ENCODE results near the gene CCDC51.

CCDC51 gene

DNA sequence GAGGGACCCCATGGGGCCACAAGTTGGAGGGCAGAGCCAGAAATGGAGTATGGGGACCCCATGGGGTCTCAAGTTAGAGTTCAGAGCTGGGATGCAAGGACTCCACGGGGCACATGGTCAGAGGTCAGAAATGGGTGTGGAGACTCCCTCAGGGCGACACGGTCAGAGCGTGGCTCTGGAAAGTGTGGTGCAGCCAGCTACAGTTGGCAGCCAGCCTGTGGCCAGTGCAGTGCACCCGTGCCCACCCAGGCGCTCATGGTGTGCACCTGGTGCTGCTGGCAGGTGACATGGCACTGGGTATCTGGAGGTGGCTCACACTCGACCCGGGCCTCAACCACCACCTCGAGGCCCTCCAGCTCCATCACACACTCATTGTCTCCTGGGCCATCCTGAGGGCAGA, 21.3 kb downstream of the CCDC51 start:
- no peak for DNase-seq

DNA sequence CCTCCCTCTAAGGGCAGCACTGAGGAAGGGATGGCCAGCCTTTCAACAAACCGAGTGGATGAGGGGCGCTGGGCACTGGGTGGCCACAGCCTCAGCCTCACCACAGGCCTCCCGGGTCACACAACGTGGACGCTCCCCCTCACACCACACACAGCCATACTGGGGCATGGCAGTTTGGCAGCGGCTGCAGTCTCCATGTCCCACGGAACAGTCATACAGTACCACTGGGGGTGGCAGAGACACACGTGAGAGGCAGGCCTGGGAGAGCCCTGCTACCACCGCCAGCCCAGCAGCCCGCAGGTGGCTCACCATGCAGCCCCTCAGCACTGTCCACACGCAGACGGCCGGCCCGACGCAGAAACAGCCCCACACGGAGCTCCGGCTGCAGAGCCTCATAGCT, 21.8 kb downstream of the CCDC51 start:
- no peak for DNase-seq

DNA sequence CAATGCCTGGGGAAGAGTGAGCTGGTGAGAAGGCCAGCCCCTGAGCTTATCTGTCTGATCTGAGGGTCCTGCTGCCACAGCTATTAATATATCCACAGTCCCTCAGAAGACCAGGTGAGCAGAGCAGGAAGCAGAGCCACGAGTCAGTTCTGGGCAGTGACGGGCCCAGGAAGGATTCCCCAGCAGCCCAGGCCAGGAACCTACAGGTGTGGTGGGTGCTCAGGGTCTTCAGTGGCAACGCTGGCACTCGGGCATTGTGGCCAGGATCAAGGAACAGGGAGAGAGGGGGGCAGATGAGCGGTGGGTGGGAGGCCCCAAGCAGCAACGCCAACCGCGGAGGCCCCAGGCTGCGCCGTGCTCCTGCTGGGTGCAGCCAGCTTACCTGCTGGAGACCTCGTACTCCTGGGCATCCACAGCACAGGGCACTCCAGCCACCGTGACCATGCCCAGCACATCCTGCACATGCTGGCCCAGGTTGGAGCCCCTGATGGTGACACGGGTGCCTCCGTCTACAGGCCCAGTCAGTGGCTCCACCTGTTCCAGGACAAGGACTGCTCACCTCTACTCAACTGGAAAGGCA, 22.3 kb downstream of the CCDC51 start:
- DNase-seq: no peak

DNA sequence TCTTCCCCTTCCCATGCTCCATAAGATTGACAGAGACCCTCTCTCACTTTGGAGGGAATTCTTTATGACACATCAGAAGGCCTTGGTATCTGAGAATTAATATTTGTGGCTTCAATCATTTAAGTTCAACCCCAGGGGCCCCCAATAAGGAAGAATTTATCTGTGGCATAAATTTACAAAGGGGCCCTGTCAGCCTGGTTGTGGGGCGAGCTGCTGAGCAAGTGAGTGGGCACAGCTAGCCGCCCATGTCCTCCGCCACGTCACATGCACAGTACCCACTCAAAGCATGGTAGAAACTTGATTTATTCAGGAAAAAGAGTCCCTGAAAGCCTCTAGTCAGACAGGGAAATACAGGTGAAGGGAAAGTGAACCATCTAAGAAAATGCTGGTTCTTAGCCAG, 23.4 kb downstream of the CCDC51 start:
- DNase-seq: no peak

DNA sequence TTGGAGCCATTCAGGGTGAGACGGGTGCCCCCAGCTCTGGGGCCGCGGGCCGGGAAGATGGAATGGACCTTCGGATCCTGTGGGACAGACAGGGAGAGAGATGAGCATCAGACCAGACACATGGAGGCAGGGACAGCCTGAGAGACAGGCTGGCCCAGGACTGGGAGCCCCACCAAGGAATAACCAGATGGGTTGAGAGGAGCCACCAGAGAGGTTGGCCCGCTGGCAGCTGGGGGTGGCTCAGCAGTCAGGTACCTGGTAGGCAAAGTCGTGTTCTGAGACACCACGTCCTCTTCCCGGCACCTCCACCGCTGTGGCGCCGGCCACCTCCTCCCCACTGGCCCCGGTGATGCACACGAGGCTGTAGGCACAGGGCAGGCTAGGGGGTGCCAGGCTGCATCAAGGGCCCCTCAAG, 23.8 kb downstream of the CCDC51 start:
- DNase-seq: no peak

DNA sequence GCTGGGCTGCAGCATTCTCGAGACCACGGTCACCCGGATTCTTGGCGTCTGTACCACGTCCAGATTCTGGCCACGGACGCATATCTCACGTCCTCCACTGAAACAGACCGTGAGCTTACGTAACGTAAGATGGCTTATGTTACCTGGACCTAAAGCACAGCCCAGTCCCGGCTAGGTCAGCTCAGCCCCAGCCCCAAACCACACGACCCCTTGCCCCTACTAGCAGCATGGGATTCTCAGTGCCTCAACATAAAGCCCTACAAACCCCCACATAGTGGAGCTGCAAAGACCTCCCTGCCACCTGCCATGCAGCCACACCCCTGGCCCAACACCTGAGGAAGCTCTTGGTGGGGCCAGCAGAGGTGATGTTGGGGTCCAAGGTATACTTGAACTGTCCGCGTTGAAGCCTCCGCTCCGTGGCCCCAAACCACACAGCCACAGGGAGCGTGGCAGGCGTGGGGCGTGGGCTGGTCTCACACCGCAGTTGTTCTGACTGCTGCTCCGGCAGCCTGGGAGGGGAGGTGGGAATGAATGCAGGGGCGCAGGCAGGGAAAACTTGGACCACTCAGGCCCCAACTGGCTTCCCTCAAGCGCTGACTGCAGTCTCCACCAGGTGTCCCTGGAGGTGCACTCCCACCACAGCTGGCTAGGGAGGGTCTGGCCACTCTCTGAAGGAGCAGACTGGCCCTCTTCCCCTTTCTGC, 24.5 kb downstream of the CCDC51 start:
- no peak for DNase-seq

DNA sequence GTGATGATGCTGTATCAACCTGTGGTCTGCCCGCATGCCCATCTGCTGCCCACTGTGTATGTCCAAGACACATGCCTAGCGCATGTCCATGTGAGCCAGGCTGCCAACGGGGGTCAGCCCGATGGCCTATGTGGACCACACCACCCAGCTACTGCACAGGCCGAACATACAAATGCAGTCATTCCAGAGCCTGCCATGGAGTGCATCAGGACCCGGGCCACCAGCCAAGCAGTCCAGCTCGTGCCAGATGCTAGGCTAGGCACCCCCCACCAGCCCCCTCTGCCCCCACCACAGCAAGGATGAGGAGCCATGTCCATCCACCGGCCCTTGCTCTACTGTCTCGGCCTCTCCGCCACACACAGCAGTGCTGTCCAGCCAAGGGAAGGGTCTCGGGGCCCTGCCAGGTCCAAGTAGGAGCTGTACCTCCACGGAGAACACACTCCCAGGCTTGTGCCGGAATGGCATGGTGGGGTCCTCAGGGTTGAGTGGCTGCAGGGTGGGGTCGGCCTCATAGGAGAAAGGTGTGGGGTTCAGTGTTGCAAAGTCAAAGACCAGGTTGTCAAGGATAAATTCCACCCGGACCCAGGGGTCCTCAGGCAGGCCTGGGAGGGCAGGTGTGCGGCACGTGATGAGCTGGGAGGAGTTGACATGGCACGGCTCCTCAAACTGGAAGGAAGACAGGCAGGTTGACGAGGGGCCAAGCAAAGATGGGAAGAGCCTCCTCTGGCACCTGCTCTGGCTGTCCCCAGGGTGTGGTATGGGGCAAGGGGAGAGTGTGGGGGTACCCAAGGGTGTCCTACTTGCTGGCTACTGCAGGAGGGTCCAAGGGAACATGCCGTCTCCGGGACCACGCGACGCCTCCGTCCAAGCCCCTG, 25.3 kb downstream of the CCDC51 start:
- no peak for DNase-seq

DNA sequence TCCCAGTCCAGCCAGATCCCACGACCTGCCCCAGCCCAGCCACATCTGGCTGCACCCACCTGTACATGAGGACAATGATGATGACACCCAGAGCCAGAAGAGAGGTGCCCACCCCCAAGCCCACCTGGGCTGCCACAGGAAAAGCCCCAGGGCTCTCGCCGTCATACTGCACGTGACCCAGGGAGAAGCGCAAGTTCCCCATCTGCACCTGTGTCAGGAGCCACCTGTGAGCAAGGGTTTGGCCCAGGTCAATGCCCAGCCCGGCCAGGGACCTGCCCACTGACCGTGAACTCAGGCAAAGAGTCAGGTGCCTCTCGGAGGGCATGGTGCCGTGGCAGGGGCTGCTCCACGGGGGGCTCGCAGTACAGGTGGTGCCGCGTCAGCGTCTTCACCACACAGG, 26.3 kb downstream of the CCDC51 start:
- DNase-seq: no peak

DNA sequence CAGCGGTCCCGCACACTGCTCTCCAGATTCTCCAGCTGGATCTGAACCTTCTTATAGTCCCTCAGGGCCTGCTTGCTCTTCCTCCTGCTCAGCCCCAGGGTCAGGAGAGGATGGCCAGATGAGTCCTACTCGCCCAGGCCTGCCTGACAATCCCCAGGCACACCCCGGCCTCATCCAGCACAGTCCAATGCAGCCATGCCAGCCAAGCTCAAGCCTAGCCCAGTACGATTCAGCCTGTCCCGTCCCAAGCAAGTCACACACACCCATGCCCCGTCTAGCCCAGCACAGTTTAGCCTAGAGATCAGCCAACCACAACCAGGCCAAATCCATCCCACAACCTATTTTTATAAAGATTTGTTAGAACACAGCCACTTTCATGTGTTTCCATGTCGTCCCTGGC, 26.8 kb downstream of the CCDC51 start:
- DNase-seq: no peak

DNA sequence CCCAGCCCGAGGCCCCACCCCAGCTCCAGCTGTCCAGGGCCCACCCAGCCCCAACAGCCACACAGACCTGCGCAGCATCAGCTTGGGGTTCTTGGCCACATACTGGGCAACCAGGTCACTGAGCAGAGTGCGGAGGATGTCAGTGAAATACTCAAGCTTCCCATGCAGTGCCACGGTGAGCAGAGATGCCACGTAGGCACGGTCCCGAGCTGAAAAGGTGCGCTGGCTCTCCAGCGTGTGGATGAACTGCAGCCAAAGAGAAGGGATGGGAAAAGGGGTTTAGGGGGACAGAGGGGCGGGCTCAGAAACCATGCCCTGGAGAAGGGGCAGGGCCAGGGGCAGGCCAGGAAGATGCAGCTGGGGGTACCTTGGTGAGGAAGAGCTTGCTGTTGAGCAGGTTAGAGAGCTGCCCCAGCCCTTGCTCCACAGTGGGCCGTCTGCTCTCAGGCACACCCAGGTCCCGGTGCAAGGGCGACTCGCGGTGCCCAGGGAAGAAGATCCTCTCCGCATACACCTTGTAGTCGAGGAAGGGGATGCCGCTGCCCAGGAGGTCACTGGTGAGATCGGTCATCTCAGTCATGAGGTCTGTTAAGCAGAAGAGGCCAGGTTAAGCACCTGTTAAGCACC, 27.4 kb downstream of the CCDC51 start:
- DNase-seq: no peak

DNA sequence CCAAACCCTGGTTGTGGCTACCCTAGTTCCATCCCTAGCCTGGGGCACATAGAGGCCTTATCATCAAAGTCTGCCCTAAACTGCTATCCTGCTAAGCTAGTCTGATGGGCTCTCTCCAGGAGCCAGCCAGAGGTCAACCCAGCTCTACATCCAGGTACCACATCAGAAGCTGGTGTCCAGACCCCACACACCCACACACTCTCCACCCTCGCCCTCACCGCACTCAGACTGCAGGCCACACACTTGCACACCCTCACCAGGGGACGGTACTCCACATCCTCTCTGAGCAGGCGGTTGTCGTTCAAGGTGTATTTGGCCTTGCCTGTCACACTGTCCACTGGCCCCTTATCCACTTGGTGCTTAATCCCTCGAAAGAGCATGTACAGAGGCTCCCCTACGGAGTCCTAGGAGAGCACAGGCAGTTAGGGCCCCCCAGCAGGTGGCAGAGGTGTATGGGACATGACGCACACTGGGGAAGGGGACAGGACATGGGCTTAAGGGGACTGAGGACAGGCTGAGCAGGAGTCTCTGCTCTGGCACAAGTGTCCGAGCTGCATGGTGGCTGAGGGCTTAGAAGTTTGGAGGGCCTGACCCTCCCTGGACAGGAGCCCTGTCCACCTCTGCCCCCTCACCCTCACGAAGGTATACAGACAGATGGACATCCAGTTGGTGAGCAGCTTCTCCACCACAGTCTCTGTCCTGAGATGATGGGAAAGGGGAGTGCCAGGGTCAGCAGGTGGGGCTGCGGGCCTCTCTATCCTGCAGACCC, 28.1 kb downstream of the CCDC51 start:
- DNase-seq: no peak

DNA sequence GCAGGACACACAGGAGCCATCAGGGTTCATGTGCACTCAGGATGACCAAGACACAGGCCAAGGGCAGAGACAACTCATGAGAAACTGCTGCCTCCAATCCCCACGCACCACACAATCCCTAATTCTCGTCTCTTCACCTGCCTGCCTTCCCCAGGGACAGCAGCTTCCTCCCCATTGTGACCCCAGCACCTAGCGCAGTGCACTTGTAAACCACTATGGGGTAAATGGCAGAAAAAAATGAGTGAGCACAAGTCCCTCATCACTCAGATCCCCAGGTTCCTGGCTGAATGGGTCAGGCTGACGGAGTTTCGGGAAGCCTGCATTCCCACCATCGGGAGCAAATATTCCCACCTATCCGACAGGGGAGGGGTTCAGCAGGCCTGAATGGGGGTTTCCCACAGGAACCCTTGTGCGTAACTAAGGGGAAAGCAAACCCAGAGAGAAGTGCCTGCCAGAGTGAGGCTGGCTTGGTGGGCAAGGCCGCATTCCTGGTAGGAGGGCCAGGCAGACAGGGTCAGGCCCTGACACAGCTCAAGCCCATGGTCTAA, 28.8 kb downstream of the CCDC51 start:
- no peak for DNase-seq

DNA sequence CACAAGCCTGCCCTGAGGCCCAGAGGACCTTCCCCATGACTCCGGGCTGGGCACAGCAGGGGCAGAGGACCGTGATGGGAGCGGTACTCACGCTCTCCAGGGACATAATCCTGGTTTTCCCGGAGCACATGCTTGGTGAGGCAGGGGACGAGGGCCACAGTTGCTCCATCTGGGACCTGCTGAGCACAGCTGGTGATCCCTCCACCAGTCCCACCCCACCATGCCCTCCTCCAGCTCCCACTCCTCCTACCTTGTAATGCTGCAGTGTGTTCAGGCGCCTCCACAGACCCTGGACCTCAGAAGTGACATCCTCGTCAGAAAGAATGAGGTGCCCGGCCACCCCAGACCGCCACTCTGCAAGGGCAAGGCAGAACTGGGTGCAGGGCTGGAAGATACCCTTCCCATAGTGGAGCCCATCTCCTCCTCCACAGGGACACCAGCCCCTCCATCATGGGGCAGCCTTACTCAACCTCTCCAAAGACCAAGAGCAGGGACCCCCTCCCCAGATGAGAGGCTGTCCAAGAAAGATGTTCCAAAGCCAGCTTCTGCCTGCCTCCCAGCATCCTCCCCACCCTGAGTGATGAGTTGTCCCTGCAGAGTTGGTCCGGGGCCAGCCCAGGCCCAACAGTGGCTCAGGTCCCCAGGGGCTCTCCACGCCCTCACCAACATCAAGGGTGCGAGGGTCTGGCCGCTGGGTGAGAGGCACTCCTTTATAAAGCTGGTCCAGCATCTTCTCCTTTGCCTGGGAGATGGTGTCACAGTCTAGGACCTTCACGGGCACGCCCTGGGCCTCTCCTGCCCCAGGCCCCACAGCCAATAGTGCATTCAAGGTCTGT, 29.5 kb downstream of the CCDC51 start:
- no peak for DNase-seq

DNA sequence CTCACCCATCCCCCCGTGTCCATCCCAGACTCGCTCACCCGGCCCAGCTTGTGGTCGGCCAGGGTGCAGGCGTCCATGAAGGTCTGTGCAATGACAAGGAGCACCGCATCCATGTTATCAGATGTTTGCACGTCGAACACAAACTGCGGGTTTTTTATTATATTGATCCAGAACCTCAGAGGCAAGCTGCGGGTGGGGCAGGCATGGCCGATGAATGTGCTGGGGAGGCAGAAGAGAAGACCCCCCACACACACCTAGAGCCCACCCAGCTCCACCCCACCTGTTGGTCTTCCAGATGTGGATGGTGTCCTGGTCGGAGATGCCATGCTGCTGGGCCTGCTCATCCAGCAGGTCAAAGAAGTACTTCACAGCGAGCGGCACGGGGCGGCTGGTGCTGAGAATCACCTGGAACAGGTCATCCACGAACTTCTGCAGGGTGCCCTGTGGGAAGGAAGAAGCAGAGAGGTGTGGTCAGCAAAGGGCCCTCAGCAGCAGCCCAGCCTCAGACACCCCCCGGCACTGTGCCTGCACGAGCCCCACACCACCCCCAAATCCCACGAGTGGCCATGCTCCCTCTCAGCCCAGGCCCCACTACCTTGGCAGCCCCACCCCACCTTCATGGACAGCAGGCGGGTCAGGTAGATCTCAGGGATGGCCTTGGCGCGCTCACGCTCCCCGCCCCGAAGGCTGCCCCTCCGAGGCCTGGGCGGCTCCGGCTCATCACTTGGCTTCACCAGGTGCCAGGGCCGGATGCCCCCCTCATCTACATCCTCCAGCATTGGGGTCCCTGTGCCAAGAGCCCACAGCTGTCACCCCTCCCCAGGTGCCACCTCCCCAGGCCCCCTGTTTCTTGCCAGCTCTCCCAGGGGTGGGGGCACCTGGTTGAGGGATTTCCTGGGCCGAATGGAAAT, 30.4 kb downstream of the CCDC51 start:
- DNase-seq: no peak

DNA sequence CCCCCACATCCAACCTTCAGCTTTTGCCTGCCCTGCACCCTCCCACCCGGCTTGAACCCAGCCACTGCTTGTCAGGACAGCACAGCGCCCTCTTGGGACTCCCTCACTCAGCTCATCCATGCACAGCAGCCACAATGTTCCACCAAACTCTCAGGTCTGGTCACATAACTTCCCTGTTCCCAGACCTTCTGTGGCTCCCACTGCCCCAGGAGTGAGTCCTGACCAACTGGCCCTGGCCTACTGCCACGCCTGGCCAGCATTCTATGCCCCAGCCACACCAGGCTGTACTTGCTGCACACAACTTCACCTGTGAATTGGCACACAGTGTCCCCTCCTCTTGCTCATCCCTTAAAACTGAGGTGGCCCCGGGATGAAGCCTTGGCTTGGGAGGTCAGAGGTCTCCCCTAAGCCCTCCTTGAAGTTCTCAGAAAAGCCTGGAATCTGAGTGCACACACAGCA, 31.1 kb downstream of the CCDC51 start:
- no peak for DNase-seq

DNA sequence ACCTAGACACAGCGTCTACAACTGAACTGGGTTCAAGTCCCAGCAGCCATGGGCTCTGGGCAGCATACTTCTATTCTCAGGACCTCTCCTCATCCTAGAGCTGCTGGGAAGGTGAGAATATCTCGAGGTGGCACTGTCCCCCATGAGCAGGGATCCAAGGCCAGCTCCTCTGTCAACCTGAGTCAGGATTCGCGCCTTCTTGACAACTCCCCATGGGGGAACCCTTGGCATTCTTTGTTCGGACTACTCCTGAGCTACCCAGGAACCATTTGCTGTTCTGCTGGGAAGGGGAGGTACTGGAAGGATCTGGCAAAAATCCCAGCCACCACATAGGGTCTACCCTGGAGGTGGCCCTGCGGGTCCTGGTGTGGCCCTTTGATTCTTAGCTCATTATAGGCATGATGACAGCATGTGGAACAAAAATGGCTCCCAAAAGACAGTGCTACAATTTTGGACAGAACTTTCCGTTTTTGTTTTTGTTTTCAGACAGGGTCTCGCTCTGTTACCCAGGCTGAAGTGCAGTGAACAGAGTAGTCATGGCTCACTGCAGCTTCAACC, 32.3 kb downstream of the CCDC51 start:
- DNase-seq: no peak

DNA sequence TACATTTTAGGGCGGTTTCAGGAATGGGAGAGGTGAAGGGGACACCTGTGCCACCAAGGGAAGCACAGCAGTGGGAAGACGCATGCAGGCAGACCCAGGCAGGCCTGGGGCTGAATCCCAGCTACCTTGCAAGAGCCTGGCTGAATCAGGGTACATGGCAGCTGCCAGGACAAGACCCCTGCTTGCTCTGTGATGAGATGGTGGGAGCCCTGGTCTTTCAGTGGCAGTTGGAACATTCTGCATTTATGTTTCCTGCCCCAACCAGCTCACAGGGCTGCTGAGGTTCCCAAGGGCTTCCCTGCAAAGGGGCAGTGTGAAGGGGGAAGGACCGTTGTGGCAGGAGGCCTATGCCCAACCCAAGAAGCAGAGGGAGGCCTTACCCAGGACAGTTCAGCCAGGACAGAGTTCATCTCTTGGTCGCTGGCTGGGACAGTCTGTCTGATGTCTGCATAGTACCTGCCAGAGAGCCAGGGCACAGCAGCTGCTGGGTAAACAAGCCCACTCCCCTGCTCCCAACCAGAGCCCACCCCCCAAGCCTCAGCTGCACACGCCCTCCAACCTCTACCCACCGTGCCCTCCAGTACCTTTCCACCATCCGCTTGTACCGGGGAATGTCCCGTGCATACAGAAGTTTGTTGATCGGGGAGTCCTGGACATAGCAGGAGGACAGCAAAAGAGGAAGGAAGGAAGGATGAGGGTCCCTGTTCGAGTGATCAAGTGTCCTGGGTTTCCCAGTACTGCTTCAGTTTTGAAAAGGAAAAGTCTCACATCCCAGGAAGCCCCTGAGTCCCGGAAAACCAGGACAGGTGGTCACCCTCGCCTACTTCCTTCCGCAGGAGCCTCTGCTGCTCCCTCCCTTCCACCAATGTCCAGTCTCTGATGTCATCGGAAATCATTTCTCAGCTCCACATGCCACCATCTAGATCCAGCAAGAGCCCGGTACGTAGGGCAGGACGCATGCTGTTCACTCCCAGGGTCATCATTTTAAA, 33.2 kb downstream of the CCDC51 start:
- DNase-seq: no peak

DNA sequence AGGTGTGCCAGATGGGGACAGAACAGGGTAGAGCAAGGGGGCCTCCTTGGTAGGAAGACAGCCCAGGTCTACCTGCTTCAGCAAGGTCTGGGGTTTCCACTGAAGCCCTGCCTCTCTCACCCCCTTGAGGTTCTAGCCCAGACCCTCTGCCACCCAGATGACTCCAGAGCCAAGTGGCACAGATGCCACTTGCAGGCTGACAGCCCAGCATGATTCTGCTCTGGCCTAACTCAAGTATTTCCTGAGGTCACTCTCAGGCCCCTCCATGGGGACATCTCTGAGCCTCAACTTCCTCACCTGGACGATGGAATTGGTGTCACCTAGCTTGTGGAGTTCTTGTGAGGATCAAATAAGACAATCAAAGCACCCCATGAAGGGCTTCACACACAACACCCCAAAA, 33.9 kb downstream of the CCDC51 start:
- DNase-seq: no peak

Data from activated naive CD4-positive, alpha-beta T cell (primary cell).